PFSK-1 (cell line): ENCODE measurements around the gene FRRS1L.

Source experiments
- POLR2AphosphoS5 ChIP-seq: IDR thresholded peaks from 2 replicates; pipeline ENCODE4 v1.6.1; 2012; ENCODE audit warnings: low read depth, mild to moderate bottlenecking, control low read depth, low read length, moderate library complexity
- TAF1 ChIP-seq: IDR thresholded peaks from 2 replicates; pipeline ENCODE4 v1.6.1; 2012; ENCODE audit warnings: low read length, control low read depth, borderline replicate concordance; ENCODE audit not compliant: insufficient read depth

- TF ChIP-seq POLR2AphosphoS5 (no peak), TAF1 (no peak)
Measured at GRCh38 chr9:109145051-109145450, 22.0 kb downstream of the FRRS1L start.
